Panc1 (cell line): ENCODE data around the gene ABHD17A. TPM values are rescaled to one million over a fixed set of nuclear protein-coding genes. Genes with fewer than 3 reads are reported as not detected.
"Not testable (repeated sequence)": the region's sequence is repeated elsewhere in the genome, so short reads cannot be mapped to it uniquely, and the experiment has no call there.

ENCODE experiments used
- ATAC-seq: fragments of 200-7000 bp; cut with Tn5 transposase; 2 replicates; pipeline ENCODE4 v1.9.1; 2020; ENCODE audit warnings: mild to moderate bottlenecking, moderate library complexity
- BruUV-seq: library from RNA; stranded (reverse); fragments of 400-500 nt; replicated peaks from 2 replicates; lab custom pipeline; 2021; lab: Mats Ljungman, UMichigan
- CTCF ChIA-PET: fragments of 300-600 bp; sonication (Branson Sonifier 250); formaldehyde crosslinking; loops from one replicate; lab custom pipeline; 2022; ENCODE audit warnings: antibody characterized with exemption; lab: Charles Lee
- POLR2A ChIA-PET: fragments of 300-600 bp; sonication (Branson Sonifier 250); formaldehyde crosslinking; loops from one replicate; lab custom pipeline; 2022; ENCODE audit warnings: antibody characterized with exemption; lab: Charles Lee
- DNase-seq: peaks from one replicate; pipeline ENCODE4 v3.0.0-alpha.2; 2010; ENCODE audit warnings: low read depth, low spot score
- H3K27ac ChIP-seq: 2 replicates; pipeline ENCODE4 v1.5.1; 2011; ENCODE audit warnings: mild to moderate bottlenecking, low read length, inconsistent platforms
- H3K27me3 ChIP-seq: fragments of 200-500 bp; sonication (Bioruptor generic); 2 replicates; pipeline ENCODE4 v1.6.0; 2014; ENCODE audit warnings: low read length, inconsistent platforms; ENCODE audit not compliant: control insufficient read depth, insufficient read depth
- H3K36me3 ChIP-seq: fragments of 200-500 bp; sonication (Bioruptor generic); 2 replicates; pipeline ENCODE4 v1.5.1; 2014; ENCODE audit warnings: inconsistent platforms, mild to moderate bottlenecking, low read length, moderate library complexity; ENCODE audit not compliant: control insufficient read depth, insufficient read depth
- H3K4me1 ChIP-seq: 2 replicates; pipeline ENCODE4 v1.5.1; 2011; ENCODE audit warnings: inconsistent platforms, mild to moderate bottlenecking, low read length, moderate library complexity; ENCODE audit not compliant: control insufficient read depth, insufficient read depth
- H3K4me3 ChIP-seq, 2 experiments: 2 replicates each; pipeline ENCODE4 v1.5.1; 2011 to 2012; ENCODE audit warnings: low read depth in 2 of 2, low read length in 2 of 2, mild to moderate bottlenecking in 2 of 2, inconsistent platforms in 1 of 2, moderate library complexity in 1 of 2
- H3K9me3 ChIP-seq: fragments of 200-500 bp; sonication (Bioruptor generic); 2 replicates; pipeline ENCODE4 v1.5.1; 2014; ENCODE audit warnings: low read depth, mild to moderate bottlenecking, inconsistent platforms, low read length, moderate library complexity; ENCODE audit not compliant: control insufficient read depth, insufficient read depth
- POLR2AphosphoS5 ChIP-seq: IDR thresholded peaks from 2 replicates; pipeline ENCODE4 v1.6.1; 2012; ENCODE audit warnings: mild to moderate bottlenecking, low read depth, low read length, moderate library complexity
- SIN3A ChIP-seq: IDR thresholded peaks from 2 replicates; pipeline ENCODE4 v1.6.1; 2012; ENCODE audit warnings: low read depth, mild to moderate bottlenecking, low read length, moderate library complexity, borderline replicate concordance; ENCODE audit not compliant: insufficient read depth
- TCF7L2 ChIP-seq: IDR thresholded peaks from 2 replicates; pipeline ENCODE4 v1.6.1; 2011; ENCODE audit warnings: mild to moderate bottlenecking, low read depth, low read length, inconsistent platforms
- in situ Hi-C: cut with HindIII; loops from 2 replicates; pipeline ENCODE4 v1.10.0; 2016; ENCODE audit warnings: low sequenced_read_pairs, low pct_unique_long_range_greater_than_20kb
- intact Hi-C: fragments of 100-400 bp; cut with micrococcal nuclease; formaldehyde crosslinking; loops from one replicate; pipeline ENCODE4 v1.10.0; 2022; ENCODE audit not compliant: unreplicated experiment
- total RNA-seq: library from RNA; stranded (reverse); gene quantifications from one replicate; pipeline ENCODE4 v1.2.1, GENCODE V29; 2021; ENCODE audit not compliant: unreplicated experiment
- TF ChIP-seq, protein P1 (sequence below), 2 experiments: IDR thresholded peaks; 2 replicates each; pipeline ENCODE4 v1.6.1; 2011 to 2012; ENCODE audit warnings: low read depth in 2 of 2, control low read depth in 1 of 2, low read length in 1 of 2, mild to moderate bottlenecking in 1 of 2, moderate library complexity in 1 of 2; ENCODE audit not compliant: insufficient read depth in 1 of 2
- TF ChIP-seq, protein P2 (sequence below): fragments of 450-650 bp; IDR thresholded peaks from 2 replicates; pipeline ENCODE4 v1.5.1; 2017; ENCODE audit warnings: mild to moderate bottlenecking

The ABHD17A gene
- total RNA-seq, 1 experiment from 2014 or later, result 57.1 TPM

DNA sequence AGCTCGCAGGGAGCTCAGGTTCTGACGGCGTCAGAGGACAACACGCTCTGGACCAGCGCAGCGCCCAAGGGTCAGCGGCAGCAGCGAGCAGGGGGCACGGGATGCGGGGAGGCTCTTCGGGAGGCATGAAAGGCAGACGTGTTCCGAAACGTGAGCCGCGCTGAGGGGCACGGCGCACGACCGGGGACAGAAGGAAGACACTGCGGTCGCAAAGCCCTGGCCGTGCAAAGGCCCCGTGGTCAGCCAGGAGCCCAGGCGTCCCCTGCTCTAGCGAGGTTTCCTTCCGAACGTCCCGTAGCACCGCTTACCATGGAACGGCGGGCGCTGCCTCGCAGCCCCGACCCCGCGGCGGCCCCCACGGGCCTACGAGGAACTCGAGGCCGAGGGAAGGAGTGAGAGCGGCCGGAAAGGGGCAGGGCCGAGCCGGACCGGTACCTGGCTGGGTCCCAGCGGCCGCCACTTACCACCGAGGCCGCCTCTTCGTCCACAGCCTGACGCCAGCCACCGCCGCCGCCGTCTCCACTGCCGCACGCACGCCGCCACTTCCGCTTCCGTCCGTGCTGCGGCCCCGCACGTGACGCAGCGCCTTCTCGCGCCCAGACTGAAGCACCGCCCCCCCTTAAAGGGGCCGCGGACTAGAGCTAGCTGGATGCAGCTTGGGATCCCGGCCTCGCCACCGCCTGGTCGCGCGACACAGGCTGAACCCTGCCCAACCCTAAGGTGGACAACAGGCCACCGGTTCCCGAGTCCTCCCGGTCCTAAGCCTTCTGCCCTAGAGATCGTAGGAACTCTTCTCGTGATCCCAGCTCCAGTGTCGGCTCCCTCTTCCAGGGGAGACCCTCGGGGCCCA is 9.4 kb downstream of the ABHD17A start:
- BruUV-seq, result no TSS peak
- Histone ChIP-seq H3K4me1 (peaks cover 20% of the 10 kb centered on the region), H3K4me3 (peak overlapping the region; percentile 67 to 80), H3K27ac (peak overlapping the region; percentile 83), H3K36me3 (no peaks in the 10 kb centered on the region; the same call in 1 of the 2 replicates), H3K9me3 (no peaks in the 10 kb centered on the region), H3K27me3 (no peaks in the 10 kb centered on the region)
- TF ChIP-seq POLR2AphosphoS5 (peak; percentile 93), TCF7L2 (no peak), SIN3A (0 out of 2 replicates have a peak, but pooled peaks have one; percentile 63)
- TF ChIP-seq, protein P1, sequence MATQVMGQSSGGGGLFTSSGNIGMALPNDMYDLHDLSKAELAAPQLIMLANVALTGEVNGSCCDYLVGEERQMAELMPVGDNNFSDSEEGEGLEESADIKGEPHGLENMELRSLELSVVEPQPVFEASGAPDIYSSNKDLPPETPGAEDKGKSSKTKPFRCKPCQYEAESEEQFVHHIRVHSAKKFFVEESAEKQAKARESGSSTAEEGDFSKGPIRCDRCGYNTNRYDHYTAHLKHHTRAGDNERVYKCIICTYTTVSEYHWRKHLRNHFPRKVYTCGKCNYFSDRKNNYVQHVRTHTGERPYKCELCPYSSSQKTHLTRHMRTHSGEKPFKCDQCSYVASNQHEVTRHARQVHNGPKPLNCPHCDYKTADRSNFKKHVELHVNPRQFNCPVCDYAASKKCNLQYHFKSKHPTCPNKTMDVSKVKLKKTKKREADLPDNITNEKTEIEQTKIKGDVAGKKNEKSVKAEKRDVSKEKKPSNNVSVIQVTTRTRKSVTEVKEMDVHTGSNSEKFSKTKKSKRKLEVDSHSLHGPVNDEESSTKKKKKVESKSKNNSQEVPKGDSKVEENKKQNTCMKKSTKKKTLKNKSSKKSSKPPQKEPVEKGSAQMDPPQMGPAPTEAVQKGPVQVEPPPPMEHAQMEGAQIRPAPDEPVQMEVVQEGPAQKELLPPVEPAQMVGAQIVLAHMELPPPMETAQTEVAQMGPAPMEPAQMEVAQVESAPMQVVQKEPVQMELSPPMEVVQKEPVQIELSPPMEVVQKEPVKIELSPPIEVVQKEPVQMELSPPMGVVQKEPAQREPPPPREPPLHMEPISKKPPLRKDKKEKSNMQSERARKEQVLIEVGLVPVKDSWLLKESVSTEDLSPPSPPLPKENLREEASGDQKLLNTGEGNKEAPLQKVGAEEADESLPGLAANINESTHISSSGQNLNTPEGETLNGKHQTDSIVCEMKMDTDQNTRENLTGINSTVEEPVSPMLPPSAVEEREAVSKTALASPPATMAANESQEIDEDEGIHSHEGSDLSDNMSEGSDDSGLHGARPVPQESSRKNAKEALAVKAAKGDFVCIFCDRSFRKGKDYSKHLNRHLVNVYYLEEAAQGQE (IDR thresholded peaks at IDR 0.05; ENCODE audit: insufficient read depth in 1 of 2, low read depth in 2 of 2, low read length in 1 of 2), result peak in 1 of 2 experiments; percentile 58; a peak in 1 of 4 replicates
- TF ChIP-seq, protein P2, sequence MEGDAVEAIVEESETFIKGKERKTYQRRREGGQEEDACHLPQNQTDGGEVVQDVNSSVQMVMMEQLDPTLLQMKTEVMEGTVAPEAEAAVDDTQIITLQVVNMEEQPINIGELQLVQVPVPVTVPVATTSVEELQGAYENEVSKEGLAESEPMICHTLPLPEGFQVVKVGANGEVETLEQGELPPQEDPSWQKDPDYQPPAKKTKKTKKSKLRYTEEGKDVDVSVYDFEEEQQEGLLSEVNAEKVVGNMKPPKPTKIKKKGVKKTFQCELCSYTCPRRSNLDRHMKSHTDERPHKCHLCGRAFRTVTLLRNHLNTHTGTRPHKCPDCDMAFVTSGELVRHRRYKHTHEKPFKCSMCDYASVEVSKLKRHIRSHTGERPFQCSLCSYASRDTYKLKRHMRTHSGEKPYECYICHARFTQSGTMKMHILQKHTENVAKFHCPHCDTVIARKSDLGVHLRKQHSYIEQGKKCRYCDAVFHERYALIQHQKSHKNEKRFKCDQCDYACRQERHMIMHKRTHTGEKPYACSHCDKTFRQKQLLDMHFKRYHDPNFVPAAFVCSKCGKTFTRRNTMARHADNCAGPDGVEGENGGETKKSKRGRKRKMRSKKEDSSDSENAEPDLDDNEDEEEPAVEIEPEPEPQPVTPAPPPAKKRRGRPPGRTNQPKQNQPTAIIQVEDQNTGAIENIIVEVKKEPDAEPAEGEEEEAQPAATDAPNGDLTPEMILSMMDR, result no peak
- in situ Hi-C loops, result no loop called here
- DNase-seq (no peak), ATAC-seq (peak; percentile 94)
- intact Hi-C loops, result no loop called here
- POLR2A ChIA-PET, result no interaction called here
- CTCF ChIA-PET, result interaction anchor here (0.6 to 1.2 kb wide), 2 partner anchors 9 to 17 kb away, joined by 3 to 4 read pairs; partner anchors contain the start of gene ABHD17A

DNA sequence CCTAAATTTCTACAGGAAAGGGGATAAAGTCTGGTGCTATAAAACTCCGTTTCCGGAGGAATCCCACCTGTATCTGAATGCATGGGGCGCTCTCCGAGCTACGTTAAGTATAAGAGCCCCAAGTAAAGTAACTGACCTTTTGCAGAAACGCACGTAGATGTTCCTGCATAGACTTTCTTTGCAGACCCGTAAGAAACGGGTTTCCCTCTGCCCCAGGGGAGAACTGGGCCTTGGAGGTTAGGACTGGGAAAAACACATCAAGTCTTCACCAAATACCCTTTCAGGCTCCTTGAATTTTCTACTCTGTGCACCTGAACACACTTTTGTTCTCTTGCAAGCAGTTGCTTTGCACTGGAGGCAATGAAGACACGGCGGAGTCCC is 10.0 kb downstream of the ABHD17A start:
- H3K27ac ChIP-seq, result peak overlapping the region; percentile 83
- H3K9me3 ChIP-seq, in situ Hi-C loops, H3K36me3 ChIP-seq, ATAC-seq, DNase-seq, BruUV-seq, CTCF ChIA-PET, POLR2A ChIA-PET, intact Hi-C loops, H3K27me3 ChIP-seq: not testable (repeated sequence)
- peaks cover 20% of the 10 kb centered on the region for H3K4me1 ChIP-seq
- peak overlapping the region; percentile 67 to 80 for H3K4me3 ChIP-seq
